Right lobe of liver (tissue), 6 donors: ENCODE measurements around the gene ZDHHC22. TPM values are rescaled to one million over a fixed set of nuclear protein-coding genes. Genes with fewer than 3 reads are reported as not detected.
A peak's percentile ranks its signal among the peaks of the same experiment; 100 is the strongest.

Experiments
- ATAC-seq, 4 donors: fragments of 200-7000 bp; cut with Tn5 transposase; one replicate each; pipeline ENCODE4 v1.9.1; 2020; ENCODE audit warnings: mild to moderate bottlenecking in 4 of 4, moderate library complexity in 4 of 4
- DNase-seq, 3 donors: peaks; one replicate each; pipeline ENCODE4 v3.0.0-alpha.2; 2020
- H3K27ac ChIP-seq, 3 donors: fragments of 200-600 bp; one replicate each; pipeline ENCODE4 v1.8.0; 2022
- H3K27me3 ChIP-seq, 2 donors: fragments of 200-600 bp; one replicate each; pipeline ENCODE4 v1.8.0; 2022
- H3K36me3 ChIP-seq, 4 donors: fragments of 200-600 bp; sonication (generic) in 1 of 4; one replicate each; pipeline versions ENCODE4 v1.5.1 to v1.8.0; 2017 to 2022; ENCODE audit warnings: control low read depth in 1 of 4
- H3K4me1 ChIP-seq, 4 donors: fragments of 200-600 bp; sonication (generic) in 1 of 4; one replicate each; pipeline versions ENCODE4 v1.5.1 to v1.8.0; 2017 to 2022; ENCODE audit warnings: control low read depth in 1 of 4
- H3K4me3 ChIP-seq, 3 donors: fragments of 200-600 bp; one replicate each; pipeline ENCODE4 v1.8.0; 2022
- H3K9me3 ChIP-seq, 4 donors: fragments of 200-600 bp; sonication (generic) in 1 of 4; one replicate each; pipeline versions ENCODE4 v1.5.1 to v1.8.0; 2017 to 2022; ENCODE audit warnings: control low read depth in 1 of 4
- CTCF ChIP-seq, 4 donors: fragments of 200-600 bp in 3 of 4; fragments of 450-650 bp in 1 of 4; IDR thresholded peaks; one replicate each; pipeline versions ENCODE4 v1.5.1 to v1.8.0; 2016 to 2022; ENCODE audit warnings: antibody characterized with exemption in 4 of 4, mild to moderate bottlenecking in 2 of 4
- POLR2A ChIP-seq: fragments of 450-650 bp; IDR thresholded peaks from one replicate; pipeline ENCODE4 v1.6.1; 2017; ENCODE audit warnings: antibody characterized with exemption, mild to moderate bottlenecking
- WGBS: methylation state at CpG from one replicate; pipeline ENCODE4 v1.1.6; 2018; ENCODE audit warnings: low coverage, low lambda C conversion rate; ENCODE audit not compliant: insufficient coverage; ENCODE audit errors: missing lambda C conversion rate; 5-methylcytosine and 5-hydroxymethylcytosine counted together
- intact Hi-C, 2 donors: fragments of 100-400 bp; cut with DNase I; formaldehyde crosslinking; loops; one replicate each; pipeline versions ENCODE4 v1.11.2 to v1.14.1; 2022
- total RNA-seq, 6 experiments: library from RNA; depleted of rRNA in 2 of 6; stranded (reverse); fragments of >200 nt in 2 of 6; fragmentation: NEBNext Ultra II Directional in 3 of 6; extraction: Animal tissue kit (Norgen Biotek cat#: 25700) in 3 of 6; gene quantifications; one replicate each; pipeline versions ENCODE4 v1.1.0 to v1.2.4, GENCODE V29; 2016 to 2023
- donor health status: DM: no; HTN: yes; CAD: no.
- donor health status: DM: no; HTN: no; CAD: no.
- donor health status: DM: no; HTN: no; CAD: no.
- donor health status: DM: no; HTN: yes; CAD: no.
- donor health status: DM: no; HTN: yes; CAD: no.

The ZDHHC22 gene
- total RNA-seq, 6 experiments from 2014 or later = not detected

- WGBS = 0% methylated on average over 18 of the region's 20 CpGs
- H3K36me3 ChIP-seq = no peaks in the 10 kb centered on the region
- ATAC-seq = peak in 2 of 4 donors; percentile 3
Measured at GRCh38 chr14:77097006-77097699, 44.4 kb downstream of the ZDHHC22 start.

GRCh38 chr14:77094672-77095284, 46.8 kb downstream of the ZDHHC22 start:
- Histone ChIP-seq H3K27me3 (no peaks in the 10 kb centered on the region), H3K4me1 (peaks cover 0 to 28% (median 3%) of the 10 kb centered on the region in 4 donors), H3K27ac (no peak overlapping the region), H3K36me3 (no peaks in the 10 kb centered on the region), H3K9me3 (peaks cover 0 to 8% (median 2%) of the 10 kb centered on the region in 4 donors), H3K4me3 (no peak overlapping the region)
- 12% methylated on average over 8 of the region's 8 CpGs for WGBS
- ATAC-seq (no peak), DNase-seq (peak; percentile 64 to 80 (median 67))
- TF ChIP-seq POLR2A = no peak
- peak; percentile 74 to 82 (median 80) for TF ChIP-seq CTCF (IDR thresholded peaks at IDR 0.05)
- intact Hi-C loops = no loop called here

More at GRCh38 chr14:77097006-77097699, 44.4 kb downstream of the ZDHHC22 start:
- intact Hi-C loops = no loop called here
- no peak for TF ChIP-seq CTCF (IDR thresholded peaks at IDR 0.05)
- TF ChIP-seq POLR2A = no peak
- Histone ChIP-seq H3K27ac (peak overlapping the region; percentile 96 to 99 (median 97)), H3K4me1 (peaks cover 0 to 28% (median 3%) of the 10 kb centered on the region in 4 donors), H3K9me3 (no peaks in the 10 kb centered on the region), H3K27me3 (no peaks in the 10 kb centered on the region), H3K4me3 (peak overlapping the region; percentile 56 to 77 (median 57))
- no peak for DNase-seq

GRCh38 chr14:77092676-77093075, 48.9 kb downstream of the ZDHHC22 start:
- no peak for ATAC-seq
- Histone ChIP-seq H3K4me3 (no peak overlapping the region), H3K9me3 (peaks cover 0 to 8% (median 2%) of the 10 kb centered on the region in 4 donors), H3K36me3 (no peaks in the 10 kb centered on the region), H3K27ac (no peak overlapping the region), H3K27me3 (no peaks in the 10 kb centered on the region), H3K4me1 (peaks cover 0 to 23% (median 3%) of the 10 kb centered on the region in 4 donors)
- intact Hi-C loops = no loop called here
- WGBS = 68% methylated on average over 3 of the region's 3 CpGs
- TF ChIP-seq CTCF (IDR thresholded peaks at IDR 0.05) (no peak), POLR2A (no peak)
- DNase-seq = no peak

GRCh38 chr14:77091518-77091917, 50.1 kb downstream of the ZDHHC22 start:
- ATAC-seq = no peak
- Histone ChIP-seq H3K4me3 (no peak overlapping the region), H3K4me1 (peaks cover 0 to 16% (median 2%) of the 10 kb centered on the region in 4 donors), H3K9me3 (peaks cover 0 to 8% (median 2%) of the 10 kb centered on the region in 4 donors), H3K27me3 (no peaks in the 10 kb centered on the region), H3K36me3 (no peaks in the 10 kb centered on the region), H3K27ac (no peak overlapping the region)
- no peak for DNase-seq
- TF ChIP-seq POLR2A (no peak), CTCF (IDR thresholded peaks at IDR 0.05) (no peak)
- intact Hi-C loops = no loop called here
